NCI-H774 (cell line): ENCODE data around the gene FABP3.

ENCODE experiments used
- DNase-seq: peaks from one replicate; lab custom pipeline; 2025; lab: John Stamatoyannopoulos, UW

Gene FABP3

DNA sequence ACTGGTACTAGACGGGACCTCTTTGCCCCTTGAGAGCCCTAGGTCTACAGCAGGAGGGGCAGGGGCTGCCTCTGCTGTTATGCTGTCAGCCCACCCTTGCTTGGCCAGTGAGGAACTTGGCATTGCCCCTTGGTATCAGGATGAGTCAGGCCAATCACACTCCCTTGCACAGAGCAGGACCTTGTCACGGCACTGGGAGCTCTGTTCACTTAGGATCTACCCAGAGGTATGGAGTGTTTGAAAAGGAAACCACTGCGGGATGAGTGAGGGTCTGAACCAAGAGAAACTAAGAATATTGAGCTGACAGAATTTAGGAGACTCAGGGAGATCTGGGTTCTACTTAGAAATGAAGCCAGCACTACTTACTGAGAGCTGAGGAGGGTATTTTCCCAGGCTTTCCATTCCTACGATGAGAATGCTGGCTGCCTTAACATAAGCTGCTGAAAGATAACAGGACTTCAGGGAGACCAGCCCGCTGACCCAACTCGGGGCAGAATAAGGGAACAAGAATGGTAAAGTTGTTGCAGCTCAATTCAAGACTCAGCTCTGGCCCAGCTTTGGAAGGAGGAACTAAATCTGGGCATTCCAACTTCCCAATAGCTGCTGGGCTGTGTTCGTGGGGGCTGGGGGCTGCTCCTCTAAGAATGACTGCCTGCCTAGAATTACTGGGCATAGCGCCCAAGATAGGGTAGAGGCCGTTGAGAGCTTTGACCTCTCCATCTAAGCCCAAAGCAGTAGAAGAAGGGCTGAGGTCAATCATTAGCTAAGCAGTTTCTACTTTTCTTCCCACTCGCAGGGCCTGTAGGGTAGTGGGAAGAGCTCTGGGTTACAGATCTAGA, 1.5 kb downstream of the FABP3 start:
- DNase-seq, result no peak

- DNase-seq, result no peak
Measured at GRCh38 chr1:31370565-31370964, 2.3 kb downstream of the FABP3 start.

DNA sequence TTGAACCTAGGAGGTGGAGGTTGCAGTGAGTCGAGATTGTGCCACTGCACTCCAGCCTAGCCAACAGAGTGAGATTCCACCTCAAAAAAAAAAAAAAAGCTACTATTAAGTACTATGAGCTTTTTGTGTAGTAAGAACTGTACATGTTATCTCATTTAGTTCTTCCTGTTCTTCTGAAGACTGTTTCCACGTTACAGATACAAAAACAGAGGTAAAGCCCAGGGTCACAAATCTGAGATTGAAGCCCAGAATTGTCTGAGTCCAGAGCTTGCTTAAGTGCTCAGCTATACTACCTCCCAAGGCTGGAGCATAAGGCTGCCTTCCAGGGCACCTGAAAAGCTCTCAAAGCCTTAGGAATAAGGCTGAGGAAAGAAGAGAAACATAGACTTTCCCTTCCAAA, 2.9 kb downstream of the FABP3 start:
- DNase-seq, result no peak

- no peak for DNase-seq
Measured at GRCh38 chr1:31368611-31369107, 4.2 kb downstream of the FABP3 start.

DNA sequence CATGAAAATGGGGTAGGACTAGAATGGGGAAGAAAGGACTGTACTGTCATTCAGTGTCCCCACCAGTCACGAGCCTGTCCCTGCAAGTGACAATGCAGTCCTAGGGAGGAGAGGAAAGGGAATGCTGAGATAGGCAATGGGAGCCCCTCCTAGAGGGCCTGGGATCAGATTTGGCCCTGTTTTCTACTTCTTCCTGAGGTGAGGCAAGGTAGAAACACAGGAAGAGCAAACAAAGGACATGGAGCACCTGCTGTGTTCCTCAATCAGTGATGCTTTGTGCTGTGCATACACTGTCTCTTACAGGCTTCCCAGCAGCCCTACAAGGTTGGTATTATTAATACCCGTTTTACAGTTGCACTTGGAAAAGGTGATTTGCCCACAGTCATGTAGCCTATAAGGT, 6.1 kb downstream of the FABP3 start:
- DNase-seq, result peak; percentile 86

DNA sequence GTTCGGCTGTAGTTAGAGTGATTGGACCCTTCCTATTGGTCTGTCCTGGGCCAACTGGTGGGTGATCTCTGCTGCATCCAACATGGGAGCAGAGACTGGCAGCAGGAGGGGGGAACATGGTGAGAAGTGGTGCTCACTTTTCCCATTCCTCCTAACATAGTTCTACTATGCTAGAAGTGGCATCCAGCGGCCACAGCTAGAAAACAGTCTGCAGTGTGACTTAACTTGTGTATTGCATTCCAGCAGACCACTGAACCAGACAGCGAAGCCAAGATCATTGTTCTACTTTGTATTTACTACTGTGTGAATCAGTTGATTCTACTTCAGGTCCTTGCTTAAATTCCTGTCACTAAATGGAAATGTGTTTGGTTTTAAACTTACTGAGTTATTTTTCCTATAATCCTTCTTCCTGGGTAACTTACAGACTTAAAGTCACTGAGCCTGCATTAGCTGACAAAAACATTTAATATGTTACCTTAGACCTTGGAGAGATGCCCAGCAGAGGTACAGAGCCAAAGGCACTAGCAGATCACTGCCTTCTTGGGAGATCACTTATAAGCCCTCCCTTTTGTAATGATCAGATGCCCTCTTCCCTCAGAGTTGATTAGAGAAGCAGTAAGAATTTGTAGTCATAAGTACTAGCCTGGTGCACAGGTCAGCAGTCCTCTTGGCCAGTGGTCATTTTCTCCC, 8.2 kb downstream of the FABP3 start:
- no peak for DNase-seq

DNA sequence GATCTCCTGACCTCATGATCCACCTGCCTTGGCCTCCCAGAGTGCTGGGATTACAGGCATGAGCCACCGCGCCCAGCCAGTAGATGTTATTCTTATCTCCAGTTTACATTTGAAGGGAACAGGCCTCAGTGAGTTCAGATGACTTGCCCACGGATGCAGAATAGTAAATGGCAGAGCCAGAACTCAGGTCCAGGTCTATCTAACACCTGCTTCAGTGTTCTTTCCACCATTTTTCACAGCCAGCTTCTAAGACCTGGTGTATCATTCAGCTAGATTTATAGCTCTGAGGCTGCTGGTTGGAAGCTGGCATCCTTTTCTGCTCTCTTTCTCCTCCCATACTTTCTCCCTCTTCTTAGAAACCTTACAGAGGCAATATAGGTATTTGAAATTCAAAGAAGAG, 10.8 kb downstream of the FABP3 start:
- no peak for DNase-seq

DNA sequence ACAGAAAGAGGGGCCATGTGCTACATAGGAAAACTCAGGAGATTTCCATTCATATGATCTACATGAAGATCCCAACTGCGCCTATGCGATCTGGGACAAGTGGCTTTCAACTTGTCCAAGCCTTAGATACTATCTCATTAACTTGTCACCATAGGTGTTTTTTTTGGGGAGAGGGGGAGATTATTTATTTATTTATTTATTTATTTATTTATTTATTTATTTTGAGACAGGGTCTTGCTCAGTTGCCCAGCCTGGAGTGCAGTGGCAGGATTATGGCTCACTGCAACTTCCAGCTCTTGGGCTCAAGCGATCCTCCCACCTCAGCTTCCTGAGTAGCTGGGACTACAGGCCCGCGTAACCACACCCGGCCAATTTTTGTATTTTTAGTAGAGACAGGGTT, 11.3 kb downstream of the FABP3 start:
- DNase-seq, result no peak

- no peak for DNase-seq
Measured at GRCh38 chr1:31356427-31356826, 16.4 kb downstream of the FABP3 start.

DNA sequence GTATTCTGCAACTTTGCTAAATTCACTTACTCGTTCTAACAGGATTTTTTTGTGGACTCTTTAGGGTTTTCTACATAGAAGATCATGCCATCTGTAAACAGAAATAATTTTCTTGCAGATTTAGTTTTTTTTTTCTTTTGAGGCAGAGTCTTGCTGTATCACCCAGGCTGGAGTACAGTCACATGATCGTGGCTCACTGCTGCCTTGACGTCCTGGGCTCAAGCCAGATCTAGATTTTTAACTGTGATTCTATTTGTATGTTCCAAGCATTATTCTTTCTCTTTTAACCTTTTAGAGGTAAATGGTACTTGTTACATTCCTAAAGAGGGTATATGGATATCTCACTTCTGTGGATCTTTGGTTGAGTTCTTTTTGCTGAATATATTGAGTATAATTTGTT, 18.6 kb downstream of the FABP3 start:
- DNase-seq, result no peak

GRCh38 chr1:31348449-31348848, 24.4 kb downstream of the FABP3 start:
- DNase-seq, result no peak

- no peak for DNase-seq
Measured at GRCh38 chr1:31346785-31347184, 26.1 kb downstream of the FABP3 start.

DNA sequence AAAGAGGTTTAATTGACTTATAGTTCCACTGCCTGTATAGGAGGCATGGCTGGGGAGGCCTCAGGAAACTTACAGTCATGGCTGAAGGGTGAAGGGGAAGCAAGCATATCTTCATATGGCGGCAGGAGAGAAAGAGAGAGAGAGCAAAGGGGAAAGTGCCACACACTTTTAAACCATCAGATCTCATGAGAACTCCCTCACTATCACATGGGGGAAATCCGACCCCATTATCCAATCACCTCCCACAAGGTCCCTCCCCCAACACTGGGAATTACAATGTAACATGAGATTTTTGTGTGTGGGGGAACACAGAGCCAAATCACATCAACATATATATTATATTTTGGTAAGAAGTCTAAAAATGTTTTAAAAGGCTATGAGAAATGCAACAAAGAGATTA, 27.2 kb downstream of the FABP3 start:
- no peak for DNase-seq

DNA sequence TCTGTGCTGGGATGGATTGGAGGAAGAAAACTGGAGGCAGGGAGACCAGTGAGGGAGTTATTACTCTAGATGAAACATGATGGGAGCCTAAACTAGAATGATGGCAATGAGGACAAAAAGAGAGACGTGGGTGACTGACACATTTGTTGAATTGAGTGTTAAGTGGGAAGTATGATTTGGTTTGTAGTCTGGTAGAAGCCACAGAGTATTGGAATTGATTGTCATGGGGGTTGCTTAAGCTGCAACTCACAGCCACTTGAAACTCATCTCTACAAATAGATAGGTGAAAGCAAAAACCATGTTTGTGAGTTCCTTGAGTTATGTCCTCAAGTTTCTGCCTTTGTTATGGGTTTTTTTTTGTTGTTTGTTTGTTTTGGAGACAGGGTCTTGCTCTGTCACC, 28.4 kb downstream of the FABP3 start:
- DNase-seq, result no peak

DNA sequence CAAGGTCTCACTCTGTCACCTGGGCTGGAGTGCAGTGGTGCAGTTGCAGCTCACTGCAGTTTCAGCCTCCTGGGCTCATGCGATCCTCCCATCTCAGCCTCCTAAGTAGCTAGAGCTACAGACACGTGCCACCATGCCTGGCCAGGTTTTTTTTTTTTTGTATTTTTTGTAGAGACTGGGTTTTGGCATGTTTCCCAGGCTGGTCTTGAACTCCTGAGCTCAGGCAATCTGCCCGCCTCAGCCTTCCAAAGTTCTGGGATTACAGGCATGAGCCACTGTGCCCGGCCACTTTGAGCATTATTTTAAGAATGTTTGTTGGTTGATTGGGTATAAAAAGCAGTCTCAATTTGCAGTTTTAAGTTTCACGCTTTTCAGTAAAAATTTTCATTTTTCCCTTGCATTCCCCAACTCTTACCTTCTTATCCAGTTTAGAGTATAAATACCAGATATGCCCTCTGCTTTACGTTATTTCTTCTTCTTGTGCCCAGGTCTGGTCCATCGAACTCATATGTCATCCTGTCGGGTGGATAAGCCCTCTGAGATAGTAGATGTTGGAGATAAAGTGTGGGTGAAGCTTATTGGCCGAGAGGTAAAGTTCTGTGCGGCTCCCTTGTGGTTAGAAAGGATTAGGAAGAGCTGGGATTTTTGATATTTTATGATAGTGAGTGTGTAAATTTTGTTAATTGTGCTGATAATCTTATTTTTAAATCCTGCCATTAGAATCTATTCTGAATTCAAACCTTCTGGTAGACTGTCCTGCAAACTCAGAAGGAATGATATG, 36.0 kb downstream of the FABP3 start:
- no peak for DNase-seq

- peak; percentile 58 for DNase-seq
Measured at GRCh38 chr1:31335007-31335406, 37.9 kb downstream of the FABP3 start.

DNA sequence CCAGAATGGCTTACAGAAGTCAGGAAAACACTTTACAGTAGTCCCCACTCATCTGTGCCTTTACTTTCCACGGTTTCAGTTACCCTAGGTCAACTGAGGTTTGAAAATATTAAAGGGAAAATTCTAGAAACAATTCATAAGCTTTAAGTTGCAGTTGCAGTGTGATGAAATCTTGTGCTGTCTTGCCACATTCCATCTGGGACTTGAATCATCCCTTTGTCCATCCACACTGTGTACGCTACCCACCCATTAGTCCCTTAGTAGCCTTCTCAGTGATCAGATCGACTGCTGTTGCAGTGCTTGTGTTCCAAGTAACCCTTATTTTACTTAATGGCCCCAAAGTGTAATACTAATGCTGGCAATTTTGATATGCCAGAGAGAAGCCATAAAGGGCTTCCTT, 45.5 kb downstream of the FABP3 start:
- DNase-seq, result no peak

- no peak for DNase-seq
Measured at GRCh38 chr1:31326461-31326860, 46.4 kb downstream of the FABP3 start.

- DNase-seq, result no peak
Measured at GRCh38 chr1:31324992-31325391, 47.9 kb downstream of the FABP3 start.

DNA sequence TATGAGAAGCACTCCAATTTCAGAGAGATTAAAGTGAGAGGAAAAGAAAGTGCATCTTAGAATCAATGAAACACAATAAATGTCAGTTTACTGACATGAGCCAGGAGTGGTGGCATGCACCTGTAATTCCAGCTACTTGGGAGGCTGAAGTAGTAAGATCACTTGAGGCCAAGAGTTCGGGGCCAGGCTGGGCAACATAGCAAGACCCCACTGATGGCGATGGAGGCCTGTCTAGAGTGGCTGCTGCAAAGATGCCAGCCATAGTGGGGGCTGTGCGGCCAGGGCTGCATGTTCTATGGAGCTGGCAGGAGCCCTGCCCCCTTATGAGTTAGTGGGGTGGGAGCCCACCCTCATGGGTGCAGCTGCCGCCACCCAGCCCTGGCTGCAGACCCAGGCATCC, 48.8 kb downstream of the FABP3 start:
- no peak for DNase-seq

DNA sequence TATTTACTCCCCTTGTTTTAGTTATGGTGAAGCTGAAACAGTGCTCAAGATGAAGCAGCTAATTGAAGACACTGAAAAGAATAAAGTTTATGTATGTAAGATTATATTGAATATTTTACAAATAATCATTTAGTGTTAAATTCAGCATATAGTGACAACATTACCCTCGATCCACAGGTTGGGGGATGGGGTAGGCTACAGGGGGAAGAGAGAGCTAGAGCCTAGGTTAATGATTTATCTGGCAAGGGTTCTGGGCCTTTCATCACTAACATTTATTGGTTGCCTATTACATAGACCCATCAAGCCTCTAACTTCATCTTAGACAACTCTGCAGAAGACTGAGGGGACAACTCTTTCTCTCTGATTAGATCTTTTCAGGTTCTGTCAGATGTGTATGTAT, 54.7 kb downstream of the FABP3 start:
- DNase-seq, result no peak

DNA sequence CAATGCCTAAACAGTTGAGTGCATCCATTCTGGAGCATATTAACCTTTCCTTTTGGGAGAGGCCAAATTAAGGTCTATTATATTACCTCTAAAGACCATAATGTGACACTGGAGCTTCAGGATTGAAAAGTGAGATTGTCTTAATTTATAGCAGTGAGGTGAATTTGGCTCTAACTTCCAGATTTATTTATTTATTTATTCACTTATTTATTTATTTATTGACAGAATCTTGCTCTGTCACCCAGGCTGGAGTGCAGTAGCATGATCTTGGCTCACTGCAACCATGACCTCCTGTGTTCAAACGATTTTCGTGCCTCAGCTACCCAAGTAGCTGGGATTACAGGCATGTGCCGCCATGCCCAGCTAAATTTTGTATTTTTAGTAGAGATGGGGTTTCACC, 57.0 kb downstream of the FABP3 start:
- no peak for DNase-seq
